ENCODE results near the gene ARVCF. TPM values are rescaled to one million over a fixed set of nuclear protein-coding genes. Genes with fewer than 3 reads are reported as not detected.
A peak's percentile ranks its signal among the peaks of the same experiment; 100 is the strongest.

ARVCF gene, protein sequence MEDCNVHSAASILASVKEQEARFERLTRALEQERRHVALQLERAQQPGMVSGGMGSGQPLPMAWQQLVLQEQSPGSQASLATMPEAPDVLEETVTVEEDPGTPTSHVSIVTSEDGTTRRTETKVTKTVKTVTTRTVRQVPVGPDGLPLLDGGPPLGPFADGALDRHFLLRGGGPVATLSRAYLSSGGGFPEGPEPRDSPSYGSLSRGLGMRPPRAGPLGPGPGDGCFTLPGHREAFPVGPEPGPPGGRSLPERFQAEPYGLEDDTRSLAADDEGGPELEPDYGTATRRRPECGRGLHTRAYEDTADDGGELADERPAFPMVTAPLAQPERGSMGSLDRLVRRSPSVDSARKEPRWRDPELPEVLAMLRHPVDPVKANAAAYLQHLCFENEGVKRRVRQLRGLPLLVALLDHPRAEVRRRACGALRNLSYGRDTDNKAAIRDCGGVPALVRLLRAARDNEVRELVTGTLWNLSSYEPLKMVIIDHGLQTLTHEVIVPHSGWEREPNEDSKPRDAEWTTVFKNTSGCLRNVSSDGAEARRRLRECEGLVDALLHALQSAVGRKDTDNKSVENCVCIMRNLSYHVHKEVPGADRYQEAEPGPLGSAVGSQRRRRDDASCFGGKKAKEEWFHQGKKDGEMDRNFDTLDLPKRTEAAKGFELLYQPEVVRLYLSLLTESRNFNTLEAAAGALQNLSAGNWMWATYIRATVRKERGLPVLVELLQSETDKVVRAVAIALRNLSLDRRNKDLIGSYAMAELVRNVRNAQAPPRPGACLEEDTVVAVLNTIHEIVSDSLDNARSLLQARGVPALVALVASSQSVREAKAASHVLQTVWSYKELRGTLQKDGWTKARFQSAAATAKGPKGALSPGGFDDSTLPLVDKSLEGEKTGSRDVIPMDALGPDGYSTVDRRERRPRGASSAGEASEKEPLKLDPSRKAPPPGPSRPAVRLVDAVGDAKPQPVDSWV
- total RNA-seq = 10 to 100 TPM; 47.5 to 98.3 (median 80.6) TPM

- H3K4me3 ChIP-seq = peak within 1 kb of the TSS; percentile 65 to 88 (median 74)
- 2 to 6% methylated on average over 41 to 54 of the region's 79 CpGs for WGBS, 2 donors
- H3K36me3 ChIP-seq = no peaks in the 10 kb centered on the region
- H3K27ac ChIP-seq = peak within 1 kb of the TSS; percentile 60 to 84 (median 67)
- H3K4me1 ChIP-seq = peaks cover 0 to 58% (median 25%) of the 10 kb centered on the region in 4 donors
- H3K27me3 ChIP-seq = no peaks in the 10 kb centered on the region
- H3K9me3 ChIP-seq = no peaks in the 10 kb centered on the region
- DNase-seq (ENCODE audit: low spot score in 2 of 2) = peak; percentile 83 to 88
- TF ChIP-seq POLR2A (IDR thresholded peaks at IDR 0.05) (no peak), EP300 (IDR thresholded peaks at IDR 0.05) (peak in 1 of 2 donors; percentile 34)
- TF ChIP-seq, protein P1, sequence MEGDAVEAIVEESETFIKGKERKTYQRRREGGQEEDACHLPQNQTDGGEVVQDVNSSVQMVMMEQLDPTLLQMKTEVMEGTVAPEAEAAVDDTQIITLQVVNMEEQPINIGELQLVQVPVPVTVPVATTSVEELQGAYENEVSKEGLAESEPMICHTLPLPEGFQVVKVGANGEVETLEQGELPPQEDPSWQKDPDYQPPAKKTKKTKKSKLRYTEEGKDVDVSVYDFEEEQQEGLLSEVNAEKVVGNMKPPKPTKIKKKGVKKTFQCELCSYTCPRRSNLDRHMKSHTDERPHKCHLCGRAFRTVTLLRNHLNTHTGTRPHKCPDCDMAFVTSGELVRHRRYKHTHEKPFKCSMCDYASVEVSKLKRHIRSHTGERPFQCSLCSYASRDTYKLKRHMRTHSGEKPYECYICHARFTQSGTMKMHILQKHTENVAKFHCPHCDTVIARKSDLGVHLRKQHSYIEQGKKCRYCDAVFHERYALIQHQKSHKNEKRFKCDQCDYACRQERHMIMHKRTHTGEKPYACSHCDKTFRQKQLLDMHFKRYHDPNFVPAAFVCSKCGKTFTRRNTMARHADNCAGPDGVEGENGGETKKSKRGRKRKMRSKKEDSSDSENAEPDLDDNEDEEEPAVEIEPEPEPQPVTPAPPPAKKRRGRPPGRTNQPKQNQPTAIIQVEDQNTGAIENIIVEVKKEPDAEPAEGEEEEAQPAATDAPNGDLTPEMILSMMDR (IDR thresholded peaks at IDR 0.05) = peak in 3 of 5 experiments; percentile 22 to 69 (median 39)
Observed at GRCh38 chr22:20016734-20017621, at the start of gene ARVCF. TSS of gene ARVCF (minus strand) at chr22:20016823. CDS start at chr22:19990794, 26,029 bp downstream.

GRCh38 chr22:20065896-20066616, 49.4 kb upstream of the ARVCF start:
- WGBS, 2 donors = 83 to 88% methylated on average over 13 to 14 of the region's 14 CpGs
- peaks cover 0 to 59% (median 8%) of the 10 kb centered on the region in 3 donors for H3K36me3 ChIP-seq

GRCh38 chr22:20064545-20065262, 48.1 kb upstream of the ARVCF start:
- no peak for DNase-seq (ENCODE audit: low spot score in 2 of 2)
- Histone ChIP-seq H3K27me3 (no peaks in the 10 kb centered on the region), H3K9me3 (no peaks in the 10 kb centered on the region), H3K36me3 (peaks cover 0 to 72% (median 8%) of the 10 kb centered on the region in 3 donors), H3K4me3 (no peak overlapping the region), H3K27ac (no peak overlapping the region), H3K4me1 (no peaks in the 10 kb centered on the region)
- TF ChIP-seq, protein P1 (IDR thresholded peaks at IDR 0.05) = no peak
- TF ChIP-seq EP300 (IDR thresholded peaks at IDR 0.05) (no peak), POLR2A (IDR thresholded peaks at IDR 0.05) (no peak)
- 85 to 92% methylated on average over 15 to 16 of the region's 18 CpGs for WGBS, 2 donors

More at GRCh38 chr22:20065896-20066616, 49.4 kb upstream of the ARVCF start:
- Histone ChIP-seq H3K27me3 (no peaks in the 10 kb centered on the region), H3K4me1 (no peaks in the 10 kb centered on the region), H3K27ac (no peak overlapping the region), H3K9me3 (no peaks in the 10 kb centered on the region), H3K4me3 (no peak overlapping the region)
- DNase-seq (ENCODE audit: low spot score in 2 of 2) = no peak
- no peak for TF ChIP-seq POLR2A (IDR thresholded peaks at IDR 0.05)
- TF ChIP-seq, protein P1 (IDR thresholded peaks at IDR 0.05) = no peak
- no peak for TF ChIP-seq EP300 (IDR thresholded peaks at IDR 0.05)

DNA sequence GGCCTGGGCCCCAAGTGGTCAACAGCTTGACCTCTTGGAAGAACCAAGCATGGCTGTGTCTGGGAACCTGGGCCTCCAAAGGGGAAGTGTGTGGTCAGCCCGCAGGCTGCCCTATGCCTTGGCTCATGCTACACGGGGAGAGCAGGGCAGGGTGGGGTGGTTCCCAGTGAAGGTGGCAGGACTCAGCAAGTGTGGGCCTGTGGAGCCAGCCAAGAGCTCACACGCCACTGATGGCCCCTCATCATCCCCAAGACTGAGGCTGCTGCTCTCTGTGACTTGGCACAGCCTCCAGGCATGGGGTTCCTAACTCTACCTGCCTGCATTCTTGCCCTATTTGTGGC, 47.5 kb upstream of the ARVCF start:
- Histone ChIP-seq H3K4me1 (no peaks in the 10 kb centered on the region), H3K27ac (no peak overlapping the region), H3K9me3 (no peaks in the 10 kb centered on the region), H3K27me3 (no peaks in the 10 kb centered on the region), H3K4me3 (no peak overlapping the region), H3K36me3 (peaks cover 0 to 72% (median 8%) of the 10 kb centered on the region in 3 donors)
- DNase-seq (ENCODE audit: low spot score in 2 of 2) = no peak
- TF ChIP-seq POLR2A (IDR thresholded peaks at IDR 0.05) (no peak), EP300 (IDR thresholded peaks at IDR 0.05) (no peak)
- TF ChIP-seq, protein P1 (IDR thresholded peaks at IDR 0.05) = no peak
- WGBS, 2 donors = 75 to 80% methylated on average over 1 to 3 of the region's 3 CpGs
